Limb (tissue), 2 donors: Measurements from ENCODE around the gene NEK7.
"Not testable (repeated sequence)": the region's sequence is repeated elsewhere in the genome, so short reads cannot be mapped to it uniquely, and the experiment has no call there.

Experiments
- DNase-seq, 2 donors: peaks; one replicate each; pipeline ENCODE4 v3.0.0-alpha.2; 2016; ENCODE audit errors: extremely low spot score in 2 of 2

Gene NEK7

DNA sequence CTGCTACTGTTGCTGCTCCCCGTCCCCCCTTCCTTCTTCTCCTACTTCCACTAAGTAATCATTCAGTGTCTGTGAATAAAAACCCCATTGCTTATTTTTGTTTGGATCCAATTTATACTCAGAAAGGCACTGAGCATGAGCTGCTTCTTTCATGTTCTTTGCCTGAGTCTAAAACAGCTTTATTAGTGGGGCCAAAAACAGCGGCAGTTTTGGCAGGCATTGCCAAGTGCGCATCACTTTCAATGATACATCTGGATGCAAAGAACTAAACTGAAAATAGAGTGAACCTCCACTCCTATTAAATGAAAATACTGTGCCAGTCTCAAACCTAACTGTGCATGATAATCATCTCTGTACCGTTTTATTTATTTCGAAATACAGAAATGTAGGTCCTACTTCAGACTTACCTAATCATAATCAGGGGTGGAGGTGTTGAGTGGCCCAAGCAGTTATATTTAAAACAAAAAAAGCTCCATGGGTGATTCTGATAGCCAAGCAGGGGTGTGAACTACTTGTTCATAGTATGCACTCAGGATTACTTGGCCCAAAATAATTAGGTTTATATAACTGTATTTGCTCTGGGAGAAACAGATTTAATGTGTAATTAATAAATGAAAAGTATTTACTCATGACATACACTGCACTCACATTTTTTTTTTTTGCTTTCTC is 48.4 kb downstream of the NEK7 start:
- DNase-seq: no peak

DNA sequence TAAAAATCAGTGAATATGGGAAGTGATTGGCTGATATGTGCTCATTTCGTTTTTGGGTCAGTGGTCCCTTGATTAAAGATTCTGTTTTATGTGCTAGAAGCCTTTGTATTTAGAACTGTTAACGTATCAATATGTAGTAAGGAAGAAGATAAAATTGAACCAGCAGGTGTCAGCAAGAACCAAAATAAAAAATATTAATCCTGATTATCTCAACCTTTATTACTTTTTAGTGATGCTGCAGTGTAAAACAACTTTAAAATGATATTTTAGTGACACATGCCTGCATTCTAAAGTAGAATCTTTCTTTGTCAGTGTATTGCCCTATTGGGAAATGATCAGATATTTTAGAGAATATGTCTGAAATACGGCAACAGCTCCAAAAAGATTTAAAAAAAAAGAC is 49.5 kb downstream of the NEK7 start:
- DNase-seq: no peak

DNA sequence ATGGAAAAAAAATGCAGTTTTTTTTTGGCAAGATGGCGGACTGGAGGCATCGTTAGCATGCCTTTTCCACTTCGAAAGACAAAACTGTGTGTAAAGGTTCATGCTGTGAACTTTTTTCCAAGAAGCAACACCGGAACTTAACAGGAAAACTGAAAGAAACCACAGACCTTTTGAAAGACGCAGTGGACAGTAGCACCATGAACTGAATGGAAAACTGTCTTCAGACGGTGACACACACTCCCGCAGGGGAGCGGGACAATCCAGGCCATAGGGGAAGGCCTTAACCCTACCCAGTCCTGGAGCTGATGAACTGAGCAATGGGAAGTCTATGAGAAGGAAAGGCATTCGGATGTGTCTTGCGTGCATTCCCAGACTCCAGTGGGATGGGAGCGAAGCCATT is 54.9 kb downstream of the NEK7 start:
- DNase-seq: no peak

DNA sequence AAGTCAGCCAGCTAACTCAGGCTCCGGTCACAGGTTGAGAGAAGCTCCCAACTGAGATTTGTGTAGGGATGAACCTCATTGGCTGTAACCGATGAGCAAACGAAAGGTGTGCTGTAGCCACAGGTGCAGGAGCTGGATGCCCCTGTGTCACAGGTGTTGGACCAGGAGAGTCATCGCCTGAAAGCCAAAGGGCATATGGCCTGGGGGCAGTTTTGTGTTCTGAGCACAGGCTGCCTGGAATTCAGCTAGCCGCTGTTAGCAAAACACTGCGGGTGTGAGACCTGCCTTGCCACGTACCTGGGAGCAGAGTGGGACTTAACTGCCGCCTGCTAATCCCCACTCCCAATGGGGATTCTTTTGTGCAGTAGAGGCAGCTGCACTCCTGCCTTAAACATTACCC is 55.3 kb downstream of the NEK7 start:
- no peak for DNase-seq

DNA sequence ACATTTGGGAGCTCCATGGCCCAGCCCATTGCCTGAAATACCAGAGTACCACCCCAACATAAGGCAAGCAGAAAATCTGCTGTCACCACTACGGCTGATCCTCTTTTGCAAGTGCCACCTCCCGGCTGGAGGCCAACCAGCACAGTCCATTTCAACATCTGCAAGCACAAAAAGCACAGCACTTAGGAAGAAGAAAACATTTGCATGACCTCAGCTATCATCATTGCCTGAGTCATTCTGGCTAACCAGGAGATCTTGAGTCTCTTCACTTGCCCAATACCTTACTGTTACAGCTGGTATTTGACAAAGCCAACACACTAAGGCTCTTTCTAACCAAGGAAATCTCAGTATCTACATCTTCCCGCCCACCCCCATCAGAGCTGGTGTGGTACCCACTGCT is 55.9 kb downstream of the NEK7 start:
- no peak for DNase-seq

DNA sequence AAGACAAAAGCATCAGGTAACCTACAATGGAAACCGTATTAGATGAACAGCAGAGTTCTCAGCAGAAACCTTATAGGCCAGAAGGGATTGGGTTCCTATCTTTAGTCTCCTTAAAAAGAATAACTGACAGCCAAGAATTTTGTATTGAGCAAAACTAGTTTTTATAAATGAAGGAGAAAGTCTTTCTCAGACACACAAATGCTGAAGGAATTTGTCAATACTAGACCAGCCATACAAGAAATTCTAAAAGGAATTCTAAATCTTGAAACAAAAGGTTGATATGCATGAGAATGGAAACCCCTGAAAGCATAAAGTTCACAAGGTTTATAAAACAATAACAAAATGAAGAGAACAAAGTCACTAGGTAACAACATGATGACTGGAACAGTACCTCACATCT is 58.1 kb downstream of the NEK7 start:
- DNase-seq: no peak

DNA sequence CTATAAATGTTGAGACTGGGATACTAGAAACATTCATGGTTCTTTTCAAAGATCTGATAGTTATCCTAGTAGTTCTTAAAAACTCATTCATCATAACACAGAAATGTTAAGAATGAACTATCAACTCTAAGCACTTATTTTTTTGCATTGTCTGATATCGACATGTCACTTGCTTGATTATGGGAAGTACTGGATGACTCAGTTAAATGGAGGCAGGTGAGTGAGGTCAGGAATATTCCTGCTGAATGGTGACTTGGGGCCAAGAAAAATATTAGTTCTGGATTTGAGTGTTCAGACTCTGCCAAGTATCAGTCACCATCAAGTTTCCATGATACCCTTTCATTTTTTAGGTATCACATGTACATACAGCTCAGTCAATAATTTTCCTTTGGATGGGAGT is 63.6 kb downstream of the NEK7 start:
- DNase-seq: no peak

DNA sequence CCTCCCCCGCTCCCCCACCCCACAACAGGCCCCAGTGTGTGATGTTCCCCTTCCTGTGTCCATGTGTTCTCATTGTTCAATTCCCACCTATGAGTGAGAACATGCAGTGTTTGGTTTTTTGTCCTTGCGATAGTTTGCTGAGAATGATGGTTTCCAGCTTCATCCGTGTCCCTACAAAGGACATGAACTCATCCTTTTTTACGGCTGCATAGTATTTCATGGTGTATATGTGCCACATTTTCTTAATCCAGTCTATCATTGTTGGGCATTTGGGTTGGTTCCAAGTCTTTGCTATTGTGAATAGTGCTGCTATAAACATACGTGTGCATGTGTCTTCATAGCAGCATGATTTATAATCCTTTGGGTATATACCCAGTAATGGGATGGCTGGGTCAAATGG is 70.2 kb downstream of the NEK7 start:
- DNase-seq: not testable (repeated sequence)

DNA sequence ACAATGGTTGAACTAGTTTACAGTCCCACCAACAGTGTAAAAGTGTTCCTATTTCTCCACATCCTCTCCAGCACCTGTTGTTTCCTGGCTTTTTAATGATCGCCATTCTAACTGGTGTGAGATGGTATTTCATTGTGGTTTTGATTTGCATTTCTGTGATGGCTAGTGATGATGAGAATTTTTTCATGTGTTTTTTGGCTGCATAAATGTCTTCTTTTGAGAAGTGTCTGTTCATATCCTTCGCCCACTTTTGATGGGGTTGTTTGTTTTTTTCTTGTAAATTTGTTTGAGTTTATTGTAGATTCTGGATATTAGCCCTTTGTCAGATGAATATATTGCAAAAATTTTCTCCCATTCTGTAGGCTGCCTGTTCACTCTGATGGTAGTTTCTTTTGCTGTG is 70.7 kb downstream of the NEK7 start:
- not testable (repeated sequence) for DNase-seq

DNA sequence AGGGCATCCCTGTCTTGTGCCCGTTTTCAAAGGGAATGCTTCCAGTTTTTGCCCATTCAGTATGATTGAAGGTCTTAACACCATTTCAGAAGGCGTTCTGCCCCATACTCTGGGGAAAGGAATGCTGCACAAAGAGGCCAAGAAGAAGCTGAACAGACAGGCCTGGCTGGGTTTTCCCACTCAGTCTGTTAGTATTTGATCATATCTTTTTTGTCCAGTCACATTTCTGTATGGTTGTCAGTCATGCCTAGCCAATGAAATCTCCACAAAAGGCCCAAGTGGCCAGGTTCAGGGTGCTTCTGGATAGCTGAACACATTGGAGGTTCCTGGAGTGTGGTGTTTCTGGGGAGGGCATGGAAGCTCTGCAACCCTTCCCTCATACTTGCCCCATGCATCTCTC is 72.1 kb downstream of the NEK7 start:
- no peak for DNase-seq

DNA sequence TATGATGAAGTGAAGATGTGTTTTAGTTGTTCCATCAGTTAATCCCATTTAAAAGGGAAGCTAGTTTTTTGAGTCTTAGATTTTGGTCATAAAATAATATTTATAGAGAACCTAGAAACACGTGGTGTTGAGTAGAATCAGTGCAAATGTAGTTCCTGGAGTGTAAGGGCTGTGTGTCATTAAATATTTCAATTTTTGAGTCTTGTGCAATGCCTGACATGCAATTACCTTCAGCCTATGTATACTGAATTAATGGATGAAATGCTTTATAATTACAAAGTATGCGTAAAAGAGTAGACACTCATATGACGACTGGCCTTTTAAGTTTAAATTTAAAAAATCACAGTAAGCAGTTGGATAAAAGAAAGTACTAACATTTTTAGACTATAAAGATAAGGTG is 75.0 kb downstream of the NEK7 start:
- DNase-seq: no peak

DNA sequence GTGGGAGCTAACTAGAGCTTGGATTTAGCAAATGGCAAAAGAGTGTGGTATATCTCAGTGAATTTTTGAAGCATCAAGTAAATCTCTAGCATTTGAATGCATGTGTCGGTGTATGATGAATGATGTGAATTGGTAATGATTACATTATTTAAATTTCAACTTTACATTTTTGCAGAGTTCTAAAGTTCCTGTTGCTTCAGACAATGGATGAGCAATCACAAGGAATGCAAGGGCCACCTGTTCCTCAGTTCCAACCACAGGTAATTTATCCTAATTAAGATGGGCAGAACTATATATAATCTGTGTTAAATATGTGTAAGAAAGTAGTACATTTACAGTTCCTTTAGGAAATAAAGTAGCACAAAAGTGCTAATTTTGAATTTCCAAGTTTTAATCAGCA is 75.6 kb downstream of the NEK7 start:
- no peak for DNase-seq

DNA sequence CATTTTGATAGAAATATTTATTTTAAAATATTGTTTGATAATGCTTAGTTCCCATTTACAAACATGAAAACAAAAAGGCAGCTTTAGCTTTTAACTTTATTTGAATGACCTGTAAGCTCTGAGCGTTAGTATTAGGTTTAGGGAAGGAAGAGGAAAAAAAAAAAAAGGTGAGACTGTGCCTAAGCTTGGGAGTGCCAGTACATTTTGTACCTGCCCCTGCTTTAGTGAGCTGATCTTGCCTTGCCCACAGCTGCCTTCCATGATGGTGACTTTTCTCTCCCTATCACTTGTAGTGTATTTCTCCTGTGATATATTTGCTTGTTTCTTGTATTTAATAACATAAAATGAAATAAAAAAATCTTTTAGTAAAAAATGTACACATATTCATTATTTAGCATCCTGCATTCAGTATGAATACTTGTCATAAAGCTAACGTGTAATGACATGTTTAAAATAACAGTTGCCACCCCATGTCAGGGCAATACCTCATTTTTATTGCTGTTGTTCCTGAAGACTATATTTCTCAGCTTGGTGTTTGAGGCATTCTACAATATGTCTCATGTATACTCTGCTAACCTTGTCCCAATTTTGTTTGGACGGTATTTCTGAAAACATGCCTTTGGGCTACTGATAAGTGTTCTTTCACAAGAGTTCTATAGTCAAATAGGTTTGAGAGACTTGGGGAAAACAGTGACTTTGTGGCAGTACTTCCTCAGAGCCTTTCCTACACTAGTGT is 76.3 kb downstream of the NEK7 start:
- no peak for DNase-seq

DNA sequence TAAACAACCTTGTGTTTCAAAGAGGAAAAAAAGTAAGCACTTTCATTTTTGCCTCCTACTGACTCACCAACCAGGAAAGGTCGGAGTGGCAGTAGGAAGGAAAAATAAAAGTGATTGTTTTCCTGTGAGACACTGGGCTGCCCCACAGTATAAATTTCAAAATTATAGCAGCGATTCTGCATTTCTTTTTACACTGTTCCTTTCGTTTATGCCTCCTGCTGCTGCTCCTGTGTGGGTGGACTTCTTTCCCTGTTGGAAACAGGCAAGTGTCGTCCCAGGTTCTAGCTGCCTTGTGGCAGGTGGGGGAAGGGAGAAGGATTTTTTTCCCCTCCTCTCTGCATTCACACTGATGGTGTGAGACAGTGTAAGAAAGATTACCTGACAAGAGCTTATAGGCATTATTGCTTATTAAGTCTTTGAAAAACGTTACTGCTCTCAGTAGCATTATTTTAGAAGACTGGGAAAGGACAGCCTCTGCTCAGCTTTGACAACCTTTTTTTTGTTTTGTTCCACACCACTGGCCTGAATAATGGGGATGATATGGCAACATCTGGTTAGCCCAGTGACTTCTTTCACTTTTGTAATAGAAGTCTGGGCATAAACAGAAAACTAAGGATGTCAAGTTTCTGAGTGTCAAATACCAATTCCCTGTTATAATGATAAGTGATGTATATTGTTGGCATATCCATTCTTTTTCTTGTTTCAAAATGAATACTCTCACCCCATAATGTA is 77.9 kb downstream of the NEK7 start:
- no peak for DNase-seq

DNA sequence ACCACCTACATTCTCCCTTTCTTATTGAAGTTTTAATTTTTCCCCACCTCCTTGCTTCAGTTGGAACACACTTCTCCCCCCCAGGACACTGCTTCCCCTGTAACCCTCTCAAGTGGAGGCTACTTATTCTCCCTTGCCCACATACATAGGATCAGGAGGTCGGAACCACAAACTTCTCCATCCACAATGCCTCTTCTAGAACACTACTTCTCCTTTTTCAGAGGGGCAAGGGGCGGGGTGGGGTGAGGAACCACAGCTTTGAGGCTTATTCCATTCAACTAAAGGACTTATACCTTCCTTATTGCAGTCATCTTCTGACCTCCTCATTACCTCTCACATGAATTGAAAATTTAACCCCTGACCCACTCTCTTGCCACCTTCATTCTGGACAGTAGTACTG is 81.3 kb downstream of the NEK7 start:
- DNase-seq: no peak

DNA sequence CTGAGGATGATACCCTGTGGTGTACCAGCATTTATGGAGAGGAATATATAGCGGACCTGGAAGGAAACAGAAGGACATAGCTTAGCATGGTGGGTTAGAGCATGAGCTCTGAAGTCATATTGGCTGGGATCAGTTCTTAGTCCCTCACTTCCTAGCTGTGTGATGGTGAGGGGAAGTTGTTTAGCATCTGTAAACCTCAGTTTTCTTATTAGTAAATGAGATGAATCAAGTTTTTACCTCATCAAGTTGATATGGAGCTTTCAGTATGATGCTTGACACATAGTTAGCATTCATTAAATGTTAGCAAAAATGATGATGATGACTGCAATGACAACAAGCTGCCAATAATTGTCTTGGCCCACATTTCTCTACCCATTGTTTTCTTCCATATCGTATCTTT is 84.8 kb downstream of the NEK7 start:
- no peak for DNase-seq

DNA sequence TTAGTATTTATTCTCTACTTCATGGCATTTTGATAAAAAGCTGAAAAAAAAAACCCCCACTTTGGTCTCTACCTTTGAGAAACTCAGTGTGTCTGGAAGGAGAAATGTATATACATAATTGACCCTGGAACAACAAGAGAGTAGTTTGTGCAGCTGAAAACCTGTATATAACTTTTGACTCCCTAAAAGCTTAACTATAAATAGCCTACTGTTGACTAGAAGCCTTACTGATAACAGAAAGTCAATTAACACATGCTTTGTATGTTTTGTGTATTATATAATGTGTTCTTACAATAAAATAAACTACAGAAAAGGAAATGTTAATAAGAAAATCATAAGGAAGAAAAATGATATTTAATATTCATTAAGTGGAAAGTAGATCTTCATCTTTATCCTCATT is 88.0 kb downstream of the NEK7 start:
- no peak for DNase-seq

DNA sequence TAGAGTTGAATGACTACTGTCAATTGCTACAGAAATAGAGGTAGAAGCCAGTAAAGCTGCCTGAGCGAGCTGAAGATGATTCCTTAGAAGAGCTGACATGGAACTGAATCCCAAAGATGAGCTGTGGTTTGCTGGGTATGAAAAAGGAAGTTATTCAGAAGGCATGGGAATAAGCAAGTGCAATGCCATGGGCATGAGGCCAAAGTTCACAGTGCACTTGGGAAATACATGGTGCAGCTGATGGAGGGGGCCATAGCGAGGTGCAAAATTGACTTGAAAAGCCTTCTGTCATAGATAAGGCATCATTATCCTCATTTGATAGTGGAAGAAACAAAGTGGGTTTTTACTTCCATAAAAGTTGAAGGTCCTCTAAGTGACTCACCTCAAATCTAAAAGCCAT is 88.6 kb downstream of the NEK7 start:
- DNase-seq: no peak

DNA sequence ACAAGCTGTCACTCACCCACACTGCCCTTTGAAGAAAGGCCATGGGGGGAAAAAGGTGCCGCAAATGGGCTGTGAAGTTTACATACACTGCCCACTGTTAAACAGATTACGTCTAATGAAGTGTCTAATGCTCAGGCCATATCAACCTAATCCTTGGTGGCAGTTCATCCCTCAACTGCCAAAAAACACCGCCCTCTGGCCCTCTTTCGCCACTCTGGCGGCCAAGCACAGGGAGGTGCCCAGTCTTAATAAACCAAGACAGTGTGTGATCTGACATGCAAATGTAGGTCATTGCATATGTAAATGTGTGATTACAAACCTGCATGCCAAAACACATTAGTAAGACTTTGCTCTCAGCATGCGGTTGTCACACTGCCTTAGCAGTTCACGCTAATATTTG is 89.5 kb downstream of the NEK7 start:
- no peak for DNase-seq

DNA sequence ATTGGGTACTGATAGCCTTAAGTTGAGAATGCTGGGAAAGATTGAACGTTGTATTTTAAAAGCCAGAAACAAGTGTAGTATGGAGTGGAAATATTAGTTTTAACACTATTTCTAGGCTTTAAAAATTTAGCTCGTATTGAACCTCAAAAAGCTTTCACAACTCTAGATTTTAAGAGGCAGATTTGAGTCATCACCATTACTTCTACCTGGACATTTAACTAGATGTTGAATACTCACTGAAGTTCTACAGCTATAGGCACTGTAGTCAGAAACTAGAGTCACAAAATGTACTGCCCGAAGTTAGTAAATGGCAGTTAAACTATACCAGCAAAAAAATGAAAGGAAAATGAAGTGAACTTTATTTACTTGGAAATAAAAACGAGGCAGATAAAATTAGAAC is 96.5 kb downstream of the NEK7 start:
- no peak for DNase-seq

DNA sequence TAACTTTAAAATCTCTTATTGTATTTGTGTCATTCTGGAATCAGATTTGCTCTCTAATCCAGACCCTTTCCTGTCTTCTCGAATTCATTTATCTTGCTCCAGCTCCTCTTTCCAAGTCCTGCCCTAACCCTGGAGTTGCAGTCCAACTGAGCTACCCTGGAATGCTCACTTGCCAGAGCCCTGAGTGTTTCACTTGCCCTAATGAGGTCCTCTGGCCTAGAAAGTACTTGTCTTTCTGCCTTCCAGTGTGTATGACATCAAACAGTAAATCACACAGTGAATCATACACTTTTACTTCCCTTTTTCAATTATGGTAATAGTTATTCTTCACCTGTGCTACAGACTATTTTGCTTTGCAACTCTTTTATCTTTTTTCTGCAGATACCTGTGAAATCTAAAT is 96.9 kb downstream of the NEK7 start:
- no peak for DNase-seq

DNA sequence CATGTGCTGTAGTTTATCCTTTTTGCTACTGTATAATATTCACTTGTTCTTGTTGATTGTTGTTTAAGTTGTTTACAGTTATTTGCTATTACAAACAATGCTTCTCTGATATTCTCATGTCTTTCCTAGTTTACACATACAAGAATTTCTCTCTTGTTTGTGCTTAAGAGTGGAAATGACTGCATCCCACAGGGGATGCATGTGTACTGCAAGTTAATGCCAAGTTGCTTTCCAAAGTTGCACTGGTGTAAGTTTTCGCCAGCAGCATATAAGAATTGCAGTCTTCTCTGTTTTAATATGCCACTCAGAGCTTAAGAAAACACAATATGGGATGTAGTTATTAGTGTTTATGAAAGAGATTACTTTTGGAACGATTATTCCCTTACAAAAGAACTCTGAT is 97.7 kb downstream of the NEK7 start:
- no peak for DNase-seq

DNA sequence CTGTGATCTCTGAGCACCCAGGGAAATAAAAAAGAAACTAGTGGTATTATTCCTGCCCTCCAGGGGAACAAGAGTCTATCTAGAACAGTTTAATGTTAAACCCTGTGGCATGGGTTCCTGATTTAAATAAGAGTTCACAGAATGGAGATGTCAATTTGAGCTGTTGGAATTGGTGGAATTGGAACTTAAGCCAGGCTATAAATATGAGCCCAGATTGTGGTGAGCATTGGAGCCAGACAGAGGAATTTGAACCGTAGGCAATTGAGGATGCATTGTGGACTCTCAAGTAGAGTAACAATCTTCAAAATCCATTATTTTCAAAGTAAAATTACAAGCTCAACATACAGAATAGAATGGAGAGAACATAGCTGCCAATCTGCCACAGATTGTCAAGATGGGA is 98.2 kb downstream of the NEK7 start:
- DNase-seq: no peak
